CD4-positive, alpha-beta T cell treated with Interleukin-4 for 1 hour (primary cell): ENCODE results near the gene PLEKHG7.
"Not testable (repeated sequence)": the region's sequence is repeated elsewhere in the genome, so short reads cannot be mapped to it uniquely, and the experiment has no call there.

Experiments
- DNase-seq, 2 donors: peaks; one replicate each; pipeline ENCODE4 v3.0.0-alpha.2; 2020 to 2022

Gene PLEKHG7, protein sequence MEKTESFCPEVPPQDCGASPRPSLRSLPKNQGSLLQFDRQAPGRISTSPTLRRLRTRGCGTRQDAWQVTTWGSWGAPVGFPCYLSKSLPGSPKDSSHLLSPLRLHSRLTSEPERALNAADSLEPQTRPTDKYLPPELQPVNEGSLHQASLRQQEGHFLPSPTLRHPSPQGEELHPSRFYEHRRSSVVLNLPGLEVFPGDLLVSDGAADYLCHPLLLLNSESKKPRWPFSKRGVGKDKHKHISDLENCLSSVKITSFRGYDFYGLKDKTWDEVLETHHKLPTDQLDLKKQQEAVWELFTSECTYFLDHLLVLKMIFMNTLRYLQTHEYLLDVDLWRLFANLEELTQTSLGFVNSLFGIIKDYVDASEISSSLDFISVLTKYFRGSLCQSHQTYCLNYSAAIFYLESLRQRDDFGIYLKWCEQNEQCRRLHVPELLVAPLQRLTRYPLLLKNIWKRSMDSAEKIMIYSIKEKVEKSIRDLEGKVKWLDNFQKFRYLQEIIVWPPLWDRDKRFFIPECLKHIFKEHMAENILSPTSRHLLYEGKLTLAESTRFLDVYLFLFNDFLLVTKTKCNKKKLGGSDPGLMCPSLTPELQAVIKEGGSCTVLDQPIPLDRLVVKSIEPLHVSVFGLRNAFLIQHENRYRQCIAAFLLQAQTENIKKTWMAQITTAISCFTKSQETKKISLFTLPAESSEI

GRCh38 chr12:92702754-92703679 lies at the start of gene PLEKHG7:
PLEKHG7 (plus strand) TSS chr12:92702989; CDS start chr12:92706632, 3,643 bp downstream.
- no peak for DNase-seq

- DNase-seq: not testable (repeated sequence)
Observed at GRCh38 chr12:92654256-92654655, 48.5 kb upstream of the PLEKHG7 start.

DNA sequence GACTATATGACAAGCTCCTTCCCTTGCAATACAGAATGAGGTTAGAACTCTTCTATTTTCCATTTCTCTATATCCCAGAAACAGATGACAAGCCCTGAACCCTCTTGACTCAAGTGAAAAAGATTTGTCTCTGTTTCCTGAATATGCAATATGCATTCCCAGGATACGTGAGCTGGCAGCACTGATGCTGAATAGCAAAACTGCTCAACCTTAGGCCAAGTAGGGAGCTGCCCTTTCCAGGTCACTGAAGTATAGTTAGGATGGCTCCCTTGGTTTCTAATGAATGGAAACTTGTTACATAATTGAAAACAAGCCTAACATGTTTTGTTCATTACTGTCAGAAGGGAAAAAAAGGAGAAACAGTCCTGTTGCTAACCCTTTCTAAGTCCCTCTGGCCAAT lies 47.9 kb upstream of the PLEKHG7 start:
- DNase-seq: no peak

GRCh38 chr12:92656911-92657310 lies 45.9 kb upstream of the PLEKHG7 start:
- DNase-seq: no peak

DNA sequence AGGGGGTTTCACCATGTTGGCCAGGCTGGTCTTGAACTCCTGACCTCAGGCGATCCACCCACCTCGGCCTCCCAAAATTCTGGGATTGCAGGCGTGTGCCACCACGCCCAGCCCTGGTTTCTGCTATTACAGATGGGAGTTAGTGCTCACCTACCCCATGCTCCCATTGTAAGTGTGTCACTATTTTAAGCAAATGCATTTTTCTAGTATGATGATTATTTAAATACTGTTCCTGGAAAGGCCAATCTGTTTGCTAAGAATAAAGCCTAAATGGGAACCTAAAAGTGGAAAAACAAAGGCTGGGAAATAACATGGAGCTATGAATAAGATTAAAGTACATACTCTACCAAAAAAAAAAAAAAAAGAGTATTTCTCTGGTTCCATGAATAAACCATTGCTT lies 45.0 kb upstream of the PLEKHG7 start:
- DNase-seq: no peak

GRCh38 chr12:92658611-92659010 lies 44.2 kb upstream of the PLEKHG7 start:
- DNase-seq: no peak

DNA sequence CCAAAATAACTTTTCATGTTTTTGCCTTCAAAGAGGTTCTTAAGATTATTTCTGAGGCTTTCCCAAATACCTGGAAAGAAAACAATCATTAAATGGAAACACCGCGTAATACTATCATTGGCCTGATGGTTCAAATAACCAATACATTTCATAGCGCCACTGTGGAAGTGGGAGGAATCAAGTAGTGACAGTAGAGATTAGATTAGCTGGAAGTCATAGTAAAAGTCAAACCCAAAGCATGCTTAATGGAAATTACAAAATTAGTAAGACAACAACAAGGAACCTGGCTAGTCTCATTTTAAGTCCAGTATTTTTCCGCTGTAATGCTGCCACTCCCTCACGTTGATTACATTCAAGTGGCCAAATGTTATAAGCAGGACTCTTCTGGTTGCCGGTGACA lies 41.5 kb upstream of the PLEKHG7 start:
- DNase-seq: no peak

DNA sequence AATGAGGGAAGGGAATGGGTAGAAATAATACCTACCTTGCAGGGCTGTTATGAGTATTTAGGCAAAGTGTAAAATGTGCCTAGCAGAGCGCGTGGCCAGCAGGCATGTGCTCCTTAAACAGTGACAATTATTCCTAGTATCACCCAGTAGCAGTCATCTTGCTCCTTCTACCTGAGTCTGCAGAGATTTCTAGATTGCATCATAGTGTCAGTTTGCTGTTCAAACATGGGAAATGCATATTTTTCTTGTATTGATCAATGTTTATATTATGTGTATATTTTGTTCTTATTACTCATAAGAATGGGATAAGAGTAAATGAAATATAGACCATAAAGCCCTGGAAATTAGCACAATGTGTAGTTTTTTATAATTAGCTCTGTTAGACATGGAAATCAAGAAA lies 37.3 kb upstream of the PLEKHG7 start:
- DNase-seq: no peak

- DNase-seq: no peak
Observed at GRCh38 chr12:92668739-92669138, 34.0 kb upstream of the PLEKHG7 start.

DNA sequence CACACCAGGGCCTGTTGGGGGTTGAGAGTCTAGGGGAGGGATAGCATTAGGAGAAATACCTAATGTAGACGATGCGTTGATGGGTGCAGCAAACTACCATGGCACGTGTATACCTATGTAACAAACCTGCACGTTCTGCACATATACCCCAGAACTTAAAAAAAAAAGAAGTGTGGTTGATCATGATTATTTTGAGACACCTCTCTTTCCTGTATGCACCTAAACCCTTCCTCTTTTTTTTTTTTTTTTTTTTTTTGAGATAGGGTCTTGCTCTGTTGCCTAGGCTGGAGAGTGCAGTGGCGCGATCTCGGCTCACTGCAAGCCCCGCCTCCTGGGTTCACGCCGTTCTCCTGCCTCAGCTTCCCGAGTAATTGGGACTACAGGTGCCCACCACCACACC lies 31.3 kb upstream of the PLEKHG7 start:
- DNase-seq: not testable (repeated sequence)

DNA sequence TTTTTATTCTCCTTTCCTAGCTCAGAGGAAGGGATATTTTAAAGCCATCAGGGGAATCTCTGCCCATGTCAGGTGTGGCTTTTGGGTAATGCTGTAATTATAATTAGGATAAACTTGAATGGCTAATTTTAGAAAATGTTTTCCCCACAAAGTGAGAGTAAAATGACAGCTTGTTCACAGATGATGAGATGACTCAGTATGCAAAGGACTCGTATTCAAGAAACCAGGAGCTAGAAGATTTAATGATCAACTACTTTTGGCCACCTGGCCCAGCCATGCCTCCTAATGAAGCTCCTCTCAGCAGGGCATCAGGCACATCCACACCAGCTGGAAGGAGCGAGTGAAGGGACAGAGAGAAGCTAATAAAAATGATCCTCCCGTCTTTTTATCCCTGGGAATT lies 29.0 kb upstream of the PLEKHG7 start:
- no peak for DNase-seq

DNA sequence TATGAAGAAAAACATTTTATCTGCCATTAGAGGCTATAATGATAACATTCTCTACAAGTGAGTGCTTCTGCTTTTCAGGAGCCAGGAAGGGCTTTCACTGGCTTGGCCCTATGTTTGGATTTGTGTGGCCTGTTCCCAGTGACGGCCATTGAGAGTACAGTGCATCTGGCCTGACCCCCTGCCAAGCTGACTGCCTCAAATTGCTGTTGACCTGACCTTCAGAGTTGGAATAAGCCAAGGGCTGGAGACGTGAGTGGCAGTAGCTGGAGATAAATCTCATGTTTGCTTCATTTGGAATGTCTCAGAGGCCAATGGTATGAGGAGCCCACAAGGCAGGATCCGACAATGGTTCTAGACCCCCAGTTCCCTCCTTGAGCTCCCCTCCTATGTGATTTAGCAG lies 28.3 kb upstream of the PLEKHG7 start:
- DNase-seq: no peak

- DNase-seq: no peak
Observed at GRCh38 chr12:92675092-92675865, 27.5 kb upstream of the PLEKHG7 start.

DNA sequence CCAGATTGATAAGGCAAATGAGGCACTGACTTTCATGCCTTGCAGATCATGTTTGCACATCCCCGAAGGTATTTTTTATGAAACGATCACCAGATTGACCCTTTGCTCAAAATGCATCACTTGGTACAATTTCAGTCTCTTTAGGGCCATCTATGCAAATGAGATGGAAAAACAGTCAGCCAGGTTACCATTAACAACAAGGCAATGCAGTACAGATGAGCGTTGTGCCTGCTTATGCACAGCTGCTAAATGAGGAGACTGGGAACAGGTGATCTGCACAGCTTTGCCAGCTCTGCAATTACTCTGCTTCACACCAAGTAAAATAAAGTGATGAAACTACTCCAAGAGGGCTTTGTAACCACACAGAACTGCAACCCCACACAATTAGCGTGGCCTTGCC lies 26.1 kb upstream of the PLEKHG7 start:
- DNase-seq: no peak

GRCh38 chr12:92690601-92691000 lies 12.2 kb upstream of the PLEKHG7 start:
- DNase-seq: no peak

DNA sequence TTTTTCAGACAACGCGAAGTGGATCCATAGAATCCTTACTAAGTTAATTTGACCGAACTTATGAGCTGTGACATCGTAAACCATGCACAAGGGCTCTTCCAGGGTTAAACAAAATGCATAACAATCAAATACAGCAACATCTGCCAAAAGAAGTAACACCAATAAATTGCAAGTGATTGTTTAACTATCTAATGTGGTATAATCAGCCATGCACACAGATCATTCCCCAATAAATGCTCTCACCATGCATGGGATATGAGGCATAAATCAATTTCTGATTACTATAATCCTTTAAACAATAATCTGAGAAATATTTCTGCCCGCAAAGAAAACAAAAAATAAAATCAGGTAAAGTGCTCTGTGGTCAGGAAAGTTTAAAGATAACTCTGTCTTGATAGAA lies 7.7 kb upstream of the PLEKHG7 start:
- DNase-seq: no peak

DNA sequence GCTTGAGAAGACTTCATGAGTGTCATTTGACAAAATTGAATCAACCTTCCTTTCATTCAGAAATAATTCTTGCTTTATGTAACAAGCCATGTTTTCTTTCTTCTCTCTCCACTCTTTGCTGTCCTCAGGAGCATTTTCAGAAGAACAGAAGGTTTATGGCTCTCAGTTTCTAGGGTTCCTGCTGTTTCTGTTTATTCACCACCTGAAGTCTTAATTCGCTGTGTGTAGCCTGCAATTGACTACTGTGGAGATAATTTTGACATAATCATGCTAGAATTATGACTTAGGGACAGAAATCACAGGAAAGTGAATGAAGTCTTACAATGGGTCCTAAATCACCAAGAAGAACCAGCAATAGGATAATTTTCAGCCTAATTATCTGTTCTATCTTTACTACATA lies 7.2 kb upstream of the PLEKHG7 start:
- no peak for DNase-seq

DNA sequence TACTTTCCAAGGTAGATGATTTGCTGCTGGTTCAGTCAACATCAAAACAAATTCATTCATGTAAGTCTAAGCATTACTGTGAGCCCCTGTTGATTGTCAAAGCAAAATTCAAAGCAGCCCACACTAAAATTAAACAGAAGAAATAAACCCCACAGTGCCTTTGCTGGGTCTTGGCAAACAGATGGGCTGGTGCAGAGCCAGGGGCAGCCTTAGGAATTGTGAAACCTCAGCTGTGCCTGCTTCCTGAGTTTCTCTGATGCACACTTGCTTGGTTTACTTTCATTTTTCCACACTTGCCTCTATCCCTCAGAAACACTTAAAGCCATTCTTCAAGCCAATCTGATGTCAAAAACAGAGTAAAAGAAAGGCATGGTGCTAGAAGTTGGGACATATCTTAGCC lies 6.6 kb upstream of the PLEKHG7 start:
- no peak for DNase-seq

GRCh38 chr12:92698474-92698873 lies 4.3 kb upstream of the PLEKHG7 start:
- DNase-seq: no peak

DNA sequence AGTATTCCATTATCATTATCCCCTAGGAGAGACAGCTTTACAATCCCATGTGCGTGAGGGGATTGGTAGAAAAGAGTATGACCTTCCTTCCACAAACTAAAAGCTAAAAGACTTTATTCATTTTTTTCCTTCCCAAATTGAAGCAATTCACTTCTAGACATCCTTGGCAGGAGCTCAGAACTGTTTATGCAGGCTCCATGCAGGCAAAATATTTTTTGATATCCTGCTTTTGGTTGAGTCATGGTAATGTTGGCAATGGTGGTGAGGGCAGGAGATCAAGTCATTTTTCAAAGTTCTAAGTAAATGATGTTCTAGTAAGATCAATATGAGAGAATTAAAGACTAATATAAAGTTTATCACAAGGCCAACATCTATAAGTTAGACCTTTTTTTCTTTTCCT lies 1.3 kb upstream of the PLEKHG7 start:
- DNase-seq: no peak

DNA sequence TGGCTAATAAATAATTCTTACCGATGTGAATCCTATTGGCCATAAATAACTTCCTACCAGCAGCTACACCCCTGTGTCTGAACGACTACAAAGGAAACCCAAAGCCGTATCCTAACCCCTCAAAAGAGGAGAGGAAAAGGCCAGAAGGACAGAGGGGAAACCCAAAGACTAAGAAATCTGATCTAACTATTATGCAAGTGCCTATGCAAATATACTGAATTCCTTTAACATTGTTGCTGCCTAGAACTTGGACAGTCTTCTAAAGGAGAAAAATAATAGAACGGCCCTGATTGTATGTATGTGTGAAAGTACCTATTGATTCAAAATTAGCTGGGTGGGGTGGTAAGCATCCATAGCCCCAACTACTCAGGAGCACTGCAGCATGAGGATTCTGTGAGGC lies 997 bp downstream of the PLEKHG7 start:
- no peak for DNase-seq

DNA sequence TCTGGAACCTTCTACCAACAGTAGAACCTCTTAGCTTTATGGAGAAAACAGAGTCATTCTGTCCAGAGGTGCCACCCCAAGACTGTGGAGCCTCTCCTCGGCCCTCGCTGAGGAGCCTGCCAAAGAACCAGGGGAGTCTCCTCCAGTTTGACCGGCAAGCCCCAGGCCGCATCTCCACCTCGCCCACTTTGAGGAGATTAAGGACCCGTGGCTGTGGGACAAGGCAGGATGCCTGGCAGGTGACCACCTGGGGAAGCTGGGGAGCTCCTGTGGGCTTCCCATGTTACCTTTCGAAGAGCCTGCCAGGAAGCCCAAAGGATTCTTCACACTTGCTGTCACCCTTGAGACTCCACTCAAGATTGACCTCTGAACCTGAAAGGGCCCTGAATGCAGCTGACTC lies 3.8 kb downstream of the PLEKHG7 start:
- no peak for DNase-seq

GRCh38 chr12:92707926-92708325 lies 5.1 kb downstream of the PLEKHG7 start:
- no peak for DNase-seq
